ENCODE results near the gene OCLN.
"Not testable (repeated sequence)": the region's sequence is repeated elsewhere in the genome, so short reads cannot be mapped to it uniquely, and the experiment has no call there.

The OCLN gene

DNA sequence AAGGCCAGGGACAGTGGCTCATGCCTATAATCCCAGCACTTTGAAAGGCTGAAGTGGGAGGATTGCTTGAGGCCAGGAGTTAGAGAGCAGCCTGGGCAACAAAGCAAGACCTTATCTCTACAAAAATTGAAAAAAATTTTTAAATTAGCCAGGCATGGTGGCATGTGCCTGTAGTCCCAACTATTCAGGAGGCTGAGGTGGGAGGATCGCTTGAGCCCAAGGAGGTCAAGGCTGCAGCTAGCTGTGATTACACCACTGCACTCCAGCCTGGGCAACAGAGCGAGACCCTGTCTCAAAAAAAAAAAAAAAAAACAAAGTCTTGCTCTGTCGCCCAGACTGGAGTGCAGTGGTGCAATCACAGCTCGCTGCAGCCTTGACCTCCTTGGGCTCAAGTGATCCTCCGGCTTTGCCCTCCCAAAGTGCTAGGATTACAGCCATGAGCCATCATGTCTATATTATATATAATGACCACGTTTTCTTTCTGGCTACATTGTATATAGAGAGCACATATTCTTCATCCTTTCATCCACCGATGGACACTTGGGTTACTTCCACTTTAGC is 37.1 kb upstream of the OCLN start:
- not testable (repeated sequence) for H3K9ac ChIP-seq (ENCODE audit: low read length); H4K8ac ChIP-seq (ENCODE audit: low read length); H3K27me3 ChIP-seq (ENCODE audit: control insufficient read depth in 1 of 2, insufficient read depth in 1 of 2, low read length in 2 of 2); H3K4ac ChIP-seq (ENCODE audit: low read depth in 1 of 2, low read length in 2 of 2); H4K91ac ChIP-seq (ENCODE audit: low read length); H2AK5ac ChIP-seq (ENCODE audit: low read length, severe bottlenecking); H3K9me3 ChIP-seq (ENCODE audit: control insufficient read depth, low read length); H3K18ac ChIP-seq (ENCODE audit: low read depth in 1 of 2, low read length in 2 of 2); H3K79me1 ChIP-seq (replicated peaks; ENCODE audit: low read length, poor library complexity, severe bottlenecking); H3K36me3 ChIP-seq (ENCODE audit: control insufficient read depth in 1 of 2, insufficient read depth in 2 of 2, low read depth in 1 of 2, low read length in 2 of 2); H3K27ac ChIP-seq (ENCODE audit: low read length, poor library complexity, severe bottlenecking); DNase-seq; H3K4me2 ChIP-seq (ENCODE audit: low read length, poor library complexity, severe bottlenecking); H3K4me1 ChIP-seq (ENCODE audit: control insufficient read depth, insufficient read depth, low read depth, low read length); H3K14ac ChIP-seq (ENCODE audit: low read length in 2 of 2); H2BK120ac ChIP-seq (ENCODE audit: low read depth, low read length); H3K23ac ChIP-seq (ENCODE audit: low read length in 2 of 2); H3K4me3 ChIP-seq (ENCODE audit: insufficient read depth in 1 of 2, low read depth in 1 of 2, low read length in 2 of 2); H2BK15ac ChIP-seq (ENCODE audit: low read depth, poor library complexity, severe bottlenecking); H2BK5ac ChIP-seq (ENCODE audit: low read depth, low read length, poor library complexity, severe bottlenecking); H2BK12ac ChIP-seq (ENCODE audit: low read length in 2 of 2); H2AFZ ChIP-seq (ENCODE audit: low read depth, low read length)
- 94% methylated on average over 7 of the region's 7 CpGs for WGBS

DNA sequence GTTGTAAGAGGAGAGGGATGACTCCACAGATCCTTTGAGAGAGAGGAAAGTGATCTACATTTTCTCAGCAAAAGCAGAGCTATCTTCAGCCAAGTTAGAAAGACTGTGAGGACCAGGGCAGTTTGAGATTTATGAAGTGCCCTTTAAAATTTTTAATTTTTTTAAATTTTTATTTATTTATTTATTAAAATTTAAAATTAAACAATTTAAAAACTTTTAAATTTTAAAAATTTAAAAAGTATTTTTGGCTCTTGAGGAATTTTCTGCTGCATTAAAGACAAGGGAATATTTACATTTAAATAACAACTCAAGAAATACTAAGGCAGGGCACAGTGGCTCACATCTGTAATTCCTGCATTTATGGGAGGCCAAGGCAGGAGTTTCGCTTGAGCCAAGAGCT is 30.4 kb upstream of the OCLN start:
- no peak overlapping the region for H3K9ac ChIP-seq (ENCODE audit: low read length)
- H3K4ac ChIP-seq (ENCODE audit: low read depth in 1 of 2, low read length in 2 of 2): no peak overlapping the region
- H3K18ac ChIP-seq (ENCODE audit: low read depth in 1 of 2, low read length in 2 of 2): no peak overlapping the region
- WGBS: 92% methylated on average over 1 of the region's 1 CpG
- H3K9me3 ChIP-seq (ENCODE audit: control insufficient read depth, low read length): peaks cover 5% of the 10 kb centered on the region
- DNase-seq: no peak
- no peak overlapping the region for H2BK5ac ChIP-seq (ENCODE audit: low read depth, low read length, poor library complexity, severe bottlenecking)
- no peaks in the 10 kb centered on the region for H3K27me3 ChIP-seq (ENCODE audit: control insufficient read depth in 1 of 2, insufficient read depth in 1 of 2, low read length in 2 of 2)
- H2BK15ac ChIP-seq (ENCODE audit: low read depth, poor library complexity, severe bottlenecking): no peak overlapping the region
- no peaks in the 10 kb centered on the region for H3K79me1 ChIP-seq (replicated peaks; ENCODE audit: low read length, poor library complexity, severe bottlenecking)
- no peak overlapping the region for H4K91ac ChIP-seq (ENCODE audit: low read length)
- no peak overlapping the region for H3K23ac ChIP-seq (ENCODE audit: low read length in 2 of 2)
- H3K36me3 ChIP-seq (ENCODE audit: control insufficient read depth in 1 of 2, insufficient read depth in 2 of 2, low read depth in 1 of 2, low read length in 2 of 2): no peaks in the 10 kb centered on the region
- H3K14ac ChIP-seq (ENCODE audit: low read length in 2 of 2): no peak overlapping the region
- no peak overlapping the region for H3K4me3 ChIP-seq (ENCODE audit: insufficient read depth in 1 of 2, low read depth in 1 of 2, low read length in 2 of 2)
- no peak overlapping the region for H3K4me2 ChIP-seq (ENCODE audit: low read length, poor library complexity, severe bottlenecking)
- H4K8ac ChIP-seq (ENCODE audit: low read length): no peak overlapping the region
- no peaks in the 10 kb centered on the region for H3K4me1 ChIP-seq (ENCODE audit: control insufficient read depth, insufficient read depth, low read depth, low read length)
- no peak overlapping the region for H2AK5ac ChIP-seq (ENCODE audit: low read length, severe bottlenecking)
- no peak overlapping the region for H2BK120ac ChIP-seq (ENCODE audit: low read depth, low read length)
- no peak overlapping the region for H2AFZ ChIP-seq (ENCODE audit: low read depth, low read length)
- H2BK12ac ChIP-seq (ENCODE audit: low read length in 2 of 2): no peak overlapping the region
- H3K27ac ChIP-seq (ENCODE audit: low read length, poor library complexity, severe bottlenecking): no peak overlapping the region

DNA sequence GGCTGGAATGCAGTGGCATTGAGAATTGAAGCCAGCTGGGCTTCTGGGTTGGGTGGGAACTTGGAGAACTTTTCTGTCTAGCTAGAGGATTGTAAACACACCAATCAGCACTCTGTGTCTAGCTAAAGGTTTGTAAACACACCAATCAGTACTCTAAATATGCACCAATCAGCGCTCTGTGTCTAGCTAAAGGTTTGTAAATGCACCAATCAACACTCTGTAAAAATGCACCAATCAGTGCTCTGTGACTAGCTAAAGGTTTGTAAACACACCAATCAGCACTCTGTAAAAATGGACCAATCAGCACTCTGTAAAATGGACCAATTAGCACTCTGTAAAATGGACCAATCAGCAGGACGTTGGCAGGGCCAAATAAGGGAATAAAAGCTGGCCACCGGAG is 26.2 kb upstream of the OCLN start:
- not testable (repeated sequence) for H3K18ac ChIP-seq (ENCODE audit: low read depth in 1 of 2, low read length in 2 of 2); H3K23ac ChIP-seq (ENCODE audit: low read length in 2 of 2); H2AFZ ChIP-seq (ENCODE audit: low read depth, low read length); H3K79me1 ChIP-seq (replicated peaks; ENCODE audit: low read length, poor library complexity, severe bottlenecking); H3K4me3 ChIP-seq (ENCODE audit: insufficient read depth in 1 of 2, low read depth in 1 of 2, low read length in 2 of 2); H2BK120ac ChIP-seq (ENCODE audit: low read depth, low read length); DNase-seq; H3K36me3 ChIP-seq (ENCODE audit: control insufficient read depth in 1 of 2, insufficient read depth in 2 of 2, low read depth in 1 of 2, low read length in 2 of 2); H3K9me3 ChIP-seq (ENCODE audit: control insufficient read depth, low read length); H3K9ac ChIP-seq (ENCODE audit: low read length); H4K8ac ChIP-seq (ENCODE audit: low read length); H3K14ac ChIP-seq (ENCODE audit: low read length in 2 of 2); H4K91ac ChIP-seq (ENCODE audit: low read length); H2AK5ac ChIP-seq (ENCODE audit: low read length, severe bottlenecking); H3K4ac ChIP-seq (ENCODE audit: low read depth in 1 of 2, low read length in 2 of 2); H3K27ac ChIP-seq (ENCODE audit: low read length, poor library complexity, severe bottlenecking); H3K4me1 ChIP-seq (ENCODE audit: control insufficient read depth, insufficient read depth, low read depth, low read length); H2BK5ac ChIP-seq (ENCODE audit: low read depth, low read length, poor library complexity, severe bottlenecking); H2BK15ac ChIP-seq (ENCODE audit: low read depth, poor library complexity, severe bottlenecking); H3K4me2 ChIP-seq (ENCODE audit: low read length, poor library complexity, severe bottlenecking); H2BK12ac ChIP-seq (ENCODE audit: low read length in 2 of 2); H3K27me3 ChIP-seq (ENCODE audit: control insufficient read depth in 1 of 2, insufficient read depth in 1 of 2, low read length in 2 of 2)
- 93% methylated on average over 3 of the region's 3 CpGs for WGBS

DNA sequence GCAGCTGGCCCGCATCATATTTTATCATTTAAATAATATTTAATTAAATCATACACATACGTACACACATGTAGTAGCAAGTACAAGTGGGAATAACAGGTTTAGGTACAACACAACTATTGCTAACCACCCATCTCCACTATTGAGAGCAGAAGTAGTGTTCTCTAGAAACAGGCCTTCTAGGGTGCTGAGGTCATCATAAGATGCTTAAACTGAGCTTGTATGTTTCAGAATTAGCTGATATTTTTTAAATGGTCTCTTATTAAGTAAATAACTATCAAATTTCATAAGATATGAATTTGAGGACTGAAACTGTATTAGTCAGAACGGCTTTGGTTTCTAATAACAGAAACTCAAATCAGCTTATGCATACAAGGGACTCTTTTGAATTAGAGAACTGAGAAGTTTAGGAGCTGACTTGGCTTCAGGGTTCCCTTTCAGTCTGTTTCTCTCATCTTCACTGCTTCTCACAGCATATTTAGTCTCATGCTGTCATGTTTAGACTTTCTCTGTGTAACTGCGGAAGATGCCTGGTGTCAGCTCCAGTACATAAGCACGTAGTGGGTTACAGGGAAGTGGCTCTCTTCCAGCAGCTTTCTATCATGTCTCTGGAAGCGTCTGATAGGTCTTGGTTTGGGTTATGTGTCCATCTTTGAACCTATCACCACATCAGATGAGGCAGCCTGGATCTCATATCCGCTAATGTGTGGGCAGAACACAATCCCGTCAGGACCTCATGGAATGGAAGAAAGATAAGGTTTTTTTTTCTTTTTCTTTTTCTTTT is 25.0 kb upstream of the OCLN start:
- Histone ChIP-seq H2BK15ac (ENCODE audit: low read depth, poor library complexity, severe bottlenecking) (no peak overlapping the region), H2AK5ac (ENCODE audit: low read length, severe bottlenecking) (no peak overlapping the region), H4K8ac (ENCODE audit: low read length) (no peak overlapping the region), H3K4me2 (ENCODE audit: low read length, poor library complexity, severe bottlenecking) (no peak overlapping the region), H3K4ac (ENCODE audit: low read depth in 1 of 2, low read length in 2 of 2) (no peak overlapping the region), H3K18ac (ENCODE audit: low read depth in 1 of 2, low read length in 2 of 2) (no peak overlapping the region), H3K23ac (ENCODE audit: low read length in 2 of 2) (no peak overlapping the region), H3K27ac (ENCODE audit: low read length, poor library complexity, severe bottlenecking) (no peak overlapping the region), H3K36me3 (ENCODE audit: control insufficient read depth in 1 of 2, insufficient read depth in 2 of 2, low read depth in 1 of 2, low read length in 2 of 2) (no peaks in the 10 kb centered on the region), H3K4me1 (ENCODE audit: control insufficient read depth, insufficient read depth, low read depth, low read length) (no peaks in the 10 kb centered on the region), H2BK12ac (ENCODE audit: low read length in 2 of 2) (no peak overlapping the region), H3K9ac (ENCODE audit: low read length) (no peak overlapping the region), H3K79me1 (replicated peaks; ENCODE audit: low read length, poor library complexity, severe bottlenecking) (no peaks in the 10 kb centered on the region), H2AFZ (ENCODE audit: low read depth, low read length) (no peak overlapping the region), H2BK5ac (ENCODE audit: low read depth, low read length, poor library complexity, severe bottlenecking) (no peak overlapping the region), H3K14ac (ENCODE audit: low read length in 2 of 2) (no peak overlapping the region), H3K27me3 (ENCODE audit: control insufficient read depth in 1 of 2, insufficient read depth in 1 of 2, low read length in 2 of 2) (no peaks in the 10 kb centered on the region), H3K4me3 (ENCODE audit: insufficient read depth in 1 of 2, low read depth in 1 of 2, low read length in 2 of 2) (no peak overlapping the region), H3K9me3 (ENCODE audit: control insufficient read depth, low read length) (peaks cover 3% of the 10 kb centered on the region), H4K91ac (ENCODE audit: low read length) (no peak overlapping the region), H2BK120ac (ENCODE audit: low read depth, low read length) (no peak overlapping the region)
- no peak for DNase-seq
- WGBS: 82% methylated on average over 5 of the region's 8 CpGs
